ENCODE results near the gene KRT8. TPM values are rescaled to one million over a fixed set of nuclear protein-coding genes. Genes with fewer than 3 reads are reported as not detected.

KRT8 gene
- total RNA-seq, 4 donors from 2014 or later: 18.1 to 96.0 (median 58.2) TPM

GRCh38 chr12:52907092-52907810 is 2.4 kb upstream of the KRT8 start:
- TF ChIP-seq POLR2A (IDR thresholded peaks at IDR 0.05): no peak
- TF ChIP-seq CTCF (IDR thresholded peaks at IDR 0.05): no peak
- H3K4me3 ChIP-seq (ENCODE audit: low read depth, poor library complexity, severe bottlenecking): no peak overlapping the region
- peak; percentile 44 to 90 for DNase-seq (ENCODE audit: low spot score in 2 of 2)
- WGBS, 2 donors: 43 to 44% methylated on average over 7 of the region's 7 CpGs
- intact Hi-C loops (cut with DNase I; ENCODE audit: low total_unique reads): no loop called here

- DNase-seq (ENCODE audit: low spot score in 2 of 2): no peak
- WGBS, 2 donors: 49 to 60% methylated on average over 7 of the region's 7 CpGs
- TF ChIP-seq CTCF (IDR thresholded peaks at IDR 0.05) (no peak), POLR2A (IDR thresholded peaks at IDR 0.05) (no peak)
- intact Hi-C loops (cut with DNase I; ENCODE audit: low total_unique reads): no loop called here
- H3K4me3 ChIP-seq (ENCODE audit: low read depth, poor library complexity, severe bottlenecking): no peak overlapping the region
These were observed 1.3 kb upstream of the KRT8 start for GRCh38 chr12:52906191-52906601.

- intact Hi-C loops (cut with DNase I; ENCODE audit: low total_unique reads): no loop called here
These were observed 894 bp downstream of the KRT8 start for GRCh38 chr12:52903855-52904508.

GRCh38 chr12:52903285-52903854 is 1.5 kb downstream of the KRT8 start:
- no peak for TF ChIP-seq POLR2A (IDR thresholded peaks at IDR 0.05)
- peak overlapping the region; percentile 24 for H3K4me3 ChIP-seq (ENCODE audit: low read depth, poor library complexity, severe bottlenecking)
- 3 to 13% methylated on average over 30 to 34 of the region's 34 CpGs for WGBS, 2 donors
- intact Hi-C loops (cut with DNase I; ENCODE audit: low total_unique reads): no loop called here
- DNase-seq (ENCODE audit: low spot score in 2 of 2): peak; percentile 46 to 89

More at GRCh38 chr12:52903855-52904508, 894 bp downstream of the KRT8 start:
- TF ChIP-seq POLR2A (IDR thresholded peaks at IDR 0.05): no peak
- no peak for TF ChIP-seq CTCF (IDR thresholded peaks at IDR 0.05)
- WGBS, 2 donors: 14 to 16% methylated on average over 28 to 31 of the region's 31 CpGs
- peak overlapping the region; percentile 17 for H3K4me3 ChIP-seq (ENCODE audit: low read depth, poor library complexity, severe bottlenecking)
- no peak for DNase-seq (ENCODE audit: low spot score in 2 of 2)

GRCh38 chr12:52901715-52902541 is 2.9 kb downstream of the KRT8 start:
- 84 to 87% methylated on average over 13 of the region's 13 CpGs for WGBS, 2 donors
- intact Hi-C loops (cut with DNase I; ENCODE audit: low total_unique reads): no loop called here
- DNase-seq (ENCODE audit: low spot score in 2 of 2): no peak
- no peak overlapping the region for H3K4me3 ChIP-seq (ENCODE audit: low read depth, poor library complexity, severe bottlenecking)
- TF ChIP-seq POLR2A (IDR thresholded peaks at IDR 0.05) (no peak), CTCF (IDR thresholded peaks at IDR 0.05) (no peak)

All from lower leg skin (tissue), 4 donors.